Small intestine (tissue), 4 donors: ENCODE results near the gene MRO. TPM values are rescaled to one million over a fixed set of nuclear protein-coding genes. Genes with fewer than 3 reads are reported as not detected.

ENCODE experiments used
- polyA plus RNA-seq, 4 donors: library from polyadenylated mRNA; stranded (reverse) in 3 of 4; unstranded in 1 of 4; fragments of 200-250 nt in 3 of 4; fragments of 120-200 nt in 1 of 4; gene quantifications; one replicate each; pipeline versions ENCODE4 v1.2.1 to v1.2.3, GENCODE V29; 2013
- donor health status: healthy with polysubstance abuse.
- donor health status: Bipolar disorder and iron deficiency.
- donor health status: healthy.

The MRO gene
- polyA plus RNA-seq, 4 donors: 2.9 to 19.2 (median 7.7) TPM

Other genes starting within 250 kb of the MRO start
- gene ME2, start 59.1 kb upstream of the MRO start, polyA plus RNA-seq: 100 to 1,000 TPM in 1 of 4 donors, 10 to 100 TPM in 3; 39.4 to 122 (median 68.7) TPM
- 10 to 100 TPM in 1 of 4 donors, 1 to 10 TPM in 3; 5.9 to 12.7 (median 8.6) TPM for gene ELAC1, start 148.0 kb upstream of the MRO start, polyA plus RNA-seq
- gene SMAD4, start 210.2 kb upstream of the MRO start, polyA plus RNA-seq: 10 to 100 TPM; 16.8 to 88.5 (median 19.7) TPM